ENCODE data around the gene USF2.
"Not testable (repeated sequence)": the region's sequence is repeated elsewhere in the genome, so short reads cannot be mapped to it uniquely, and the experiment has no call there.

The USF2 gene

DNA sequence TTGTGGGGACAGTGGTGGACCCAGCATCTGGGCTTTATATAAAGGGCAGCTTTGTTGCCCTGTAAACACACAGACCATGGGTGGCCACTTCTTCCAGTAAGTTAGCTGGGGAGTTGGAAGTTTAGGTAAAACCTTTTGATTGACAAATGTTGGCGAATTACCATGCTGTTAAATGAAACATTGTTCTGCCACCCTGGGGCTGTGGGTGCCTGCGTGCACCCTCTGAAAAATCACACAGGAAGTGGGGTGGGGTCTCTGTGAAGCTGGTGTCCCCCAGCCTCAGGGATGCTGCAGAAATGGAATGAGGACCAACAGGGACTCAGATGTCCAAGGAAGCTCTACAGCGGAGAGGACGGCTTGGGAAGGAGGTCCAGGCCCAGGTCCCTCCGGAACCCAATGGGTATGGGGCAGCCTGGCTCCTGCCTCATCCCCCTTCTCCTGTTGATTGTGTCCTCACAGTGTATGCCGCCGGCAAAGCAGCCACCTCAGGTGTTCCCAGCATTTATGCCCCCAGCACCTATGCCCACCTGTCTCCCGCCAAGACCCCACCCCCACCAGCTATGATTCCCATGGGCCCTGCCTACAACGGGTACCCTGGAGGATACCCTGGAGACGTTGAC, 2.8 kb upstream of the USF2 start:
- no peak for DNase-seq

DNA sequence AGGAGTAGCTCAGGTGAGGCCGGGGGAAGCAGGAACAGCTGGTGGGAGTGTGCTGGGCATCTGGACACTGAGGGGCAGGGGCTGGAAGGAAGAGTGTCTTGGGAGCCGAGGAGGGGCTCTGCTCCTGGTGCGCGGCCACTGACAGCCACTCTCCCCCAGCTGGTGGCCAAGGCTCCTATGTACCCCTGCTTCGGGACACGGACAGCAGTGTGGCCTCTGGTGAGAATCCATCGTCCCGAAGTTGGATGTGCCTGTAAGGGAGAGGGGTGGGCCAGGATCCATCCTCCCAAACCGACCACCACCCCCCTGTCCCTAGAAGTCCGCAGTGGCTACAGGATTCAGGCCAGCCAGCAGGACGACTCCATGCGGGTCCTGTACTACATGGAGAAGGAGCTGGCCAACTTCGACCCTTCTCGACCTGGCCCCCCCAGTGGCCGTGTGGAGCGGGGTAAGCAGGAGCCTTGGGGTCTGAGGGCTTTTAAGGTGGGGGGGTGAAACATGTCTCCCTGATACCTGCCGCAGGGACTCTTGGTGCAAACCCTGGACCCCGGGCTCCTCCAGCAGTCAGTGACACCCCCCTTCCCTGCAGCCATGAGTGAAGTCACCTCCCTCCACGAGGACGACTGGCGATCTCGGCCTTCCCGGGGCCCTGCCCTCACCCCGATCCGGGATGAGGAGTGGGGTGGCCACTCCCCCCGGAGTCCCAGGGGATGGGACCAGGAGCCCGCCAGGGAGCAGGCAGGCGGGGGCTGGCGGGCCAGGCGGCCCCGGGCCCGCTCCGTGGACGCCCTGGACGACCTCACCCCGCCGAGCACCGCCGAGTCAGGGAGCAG, 2.0 kb upstream of the USF2 start:
- no peak for DNase-seq

DNA sequence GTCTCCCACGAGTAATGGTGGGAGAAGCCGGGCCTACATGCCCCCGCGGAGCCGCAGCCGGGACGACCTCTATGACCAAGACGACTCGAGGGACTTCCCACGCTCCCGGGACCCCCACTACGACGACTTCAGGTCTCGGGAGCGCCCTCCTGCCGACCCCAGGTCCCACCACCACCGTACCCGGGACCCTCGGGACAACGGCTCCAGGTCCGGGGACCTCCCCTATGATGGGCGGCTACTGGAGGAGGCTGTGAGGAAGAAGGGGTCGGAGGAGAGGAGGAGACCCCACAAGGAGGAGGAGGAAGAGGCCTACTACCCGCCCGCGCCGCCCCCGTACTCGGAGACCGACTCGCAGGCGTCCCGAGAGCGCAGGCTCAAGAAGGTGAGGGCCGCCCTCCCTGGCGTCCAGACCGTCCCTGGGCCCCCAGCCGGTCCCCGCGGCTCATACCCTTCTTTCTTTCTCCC, 1.4 kb upstream of the USF2 start:
- no peak for DNase-seq

DNA sequence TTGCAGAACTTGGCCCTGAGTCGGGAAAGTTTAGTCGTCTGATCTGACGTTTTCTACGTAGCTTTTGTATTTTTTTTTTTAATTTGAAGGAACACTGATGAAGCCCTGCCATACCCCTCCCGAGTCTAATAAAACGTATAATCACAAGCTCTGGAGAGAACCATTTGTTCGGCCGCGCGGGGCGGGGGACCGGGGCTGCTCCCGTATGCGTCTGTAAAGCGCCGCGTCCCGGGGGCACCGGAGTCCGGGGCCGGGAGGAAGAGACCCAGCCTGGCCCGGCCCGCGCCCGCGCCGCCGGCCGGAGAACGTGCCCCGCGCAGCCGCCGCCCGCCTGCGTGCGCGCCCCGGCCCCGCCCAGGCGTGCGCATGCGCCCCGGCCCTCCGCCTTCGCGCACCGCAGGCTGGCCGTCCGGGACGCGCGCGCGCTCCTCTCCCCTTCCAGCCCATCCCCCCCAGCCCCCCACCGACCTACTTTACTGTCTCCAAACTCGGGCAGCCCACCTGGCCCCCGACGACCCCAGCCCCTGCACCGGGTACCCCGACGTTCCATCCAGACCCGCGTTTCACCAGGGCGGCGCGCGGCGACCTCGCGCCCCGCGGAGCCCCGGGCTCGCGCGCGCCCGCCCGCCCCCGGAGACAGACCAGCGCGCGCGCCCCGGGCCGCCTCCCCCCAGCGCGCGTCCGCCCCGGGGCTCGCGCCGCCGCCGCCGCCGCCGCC, 785 bp upstream of the USF2 start:
- peak; percentile 31 for DNase-seq

DNA sequence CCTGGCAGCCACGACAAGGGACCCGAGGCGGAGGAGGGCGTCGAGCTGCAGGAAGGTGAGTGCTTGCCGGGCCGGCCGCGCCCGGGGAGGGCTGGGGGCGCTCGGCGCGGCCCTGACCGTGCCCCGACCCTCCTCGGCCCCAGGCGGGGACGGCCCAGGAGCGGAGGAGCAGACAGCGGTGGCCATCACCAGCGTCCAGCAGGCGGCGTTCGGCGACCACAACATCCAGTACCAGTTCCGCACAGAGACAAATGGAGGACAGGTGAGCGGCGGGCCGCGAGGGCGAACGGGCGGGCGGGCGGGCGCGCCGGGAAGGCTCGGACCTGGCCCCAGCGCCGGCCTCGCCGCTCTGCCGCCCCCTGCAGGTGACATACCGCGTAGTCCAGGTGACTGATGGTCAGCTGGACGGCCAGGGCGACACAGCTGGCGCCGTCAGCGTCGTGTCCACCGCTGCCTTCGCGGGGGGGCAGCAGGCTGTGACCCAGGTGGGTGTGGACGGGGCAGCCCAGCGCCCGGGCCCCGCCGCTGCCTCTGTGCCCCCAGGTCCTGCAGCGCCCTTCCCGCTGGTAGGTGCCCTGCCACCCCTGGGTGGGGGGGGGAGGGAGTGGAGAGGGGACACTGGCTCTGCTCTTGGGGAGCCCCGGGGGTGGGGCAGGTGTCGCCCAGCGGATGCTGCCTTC, 816 bp downstream of the USF2 start:
- peak; percentile 33 for DNase-seq

DNA sequence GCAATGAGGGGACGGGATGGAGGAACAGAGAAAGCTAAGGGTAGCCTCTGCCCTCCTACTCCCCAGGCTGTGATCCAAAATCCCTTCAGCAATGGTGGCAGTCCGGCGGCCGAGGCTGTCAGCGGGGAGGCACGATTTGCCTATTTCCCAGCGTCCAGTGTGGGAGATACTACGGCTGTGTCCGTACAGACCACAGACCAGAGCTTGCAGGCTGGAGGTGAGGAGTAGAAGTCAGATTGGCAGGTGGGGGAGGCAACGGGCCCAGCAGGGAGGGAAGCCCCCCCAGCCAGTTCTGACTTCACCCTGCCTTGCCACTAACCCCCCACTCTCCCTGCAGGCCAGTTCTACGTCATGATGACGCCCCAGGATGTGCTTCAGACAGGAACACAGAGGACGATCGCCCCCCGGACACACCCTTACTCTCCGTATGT, 1.6 kb downstream of the USF2 start:
- DNase-seq: no peak

DNA sequence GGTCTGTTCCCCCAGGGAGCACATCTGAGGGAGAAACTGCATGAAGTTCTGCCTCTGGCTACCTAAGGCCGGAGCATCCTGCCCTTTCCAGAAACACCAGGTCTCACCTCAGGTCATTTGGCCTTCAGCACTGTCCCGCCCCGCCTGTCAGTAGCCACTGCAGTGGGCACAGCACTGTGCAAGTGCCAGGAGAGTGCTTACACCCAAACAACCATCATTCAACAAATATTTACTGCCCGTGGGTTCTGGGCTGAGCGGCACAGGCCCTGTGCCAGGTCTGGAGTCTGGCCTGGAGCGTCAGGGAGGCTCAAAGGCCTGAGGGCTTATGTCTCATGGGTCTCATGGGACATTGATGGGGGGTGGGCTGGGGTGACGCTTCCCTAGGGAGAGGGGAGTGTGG, 2.8 kb downstream of the USF2 start:
- DNase-seq: no peak

DNA sequence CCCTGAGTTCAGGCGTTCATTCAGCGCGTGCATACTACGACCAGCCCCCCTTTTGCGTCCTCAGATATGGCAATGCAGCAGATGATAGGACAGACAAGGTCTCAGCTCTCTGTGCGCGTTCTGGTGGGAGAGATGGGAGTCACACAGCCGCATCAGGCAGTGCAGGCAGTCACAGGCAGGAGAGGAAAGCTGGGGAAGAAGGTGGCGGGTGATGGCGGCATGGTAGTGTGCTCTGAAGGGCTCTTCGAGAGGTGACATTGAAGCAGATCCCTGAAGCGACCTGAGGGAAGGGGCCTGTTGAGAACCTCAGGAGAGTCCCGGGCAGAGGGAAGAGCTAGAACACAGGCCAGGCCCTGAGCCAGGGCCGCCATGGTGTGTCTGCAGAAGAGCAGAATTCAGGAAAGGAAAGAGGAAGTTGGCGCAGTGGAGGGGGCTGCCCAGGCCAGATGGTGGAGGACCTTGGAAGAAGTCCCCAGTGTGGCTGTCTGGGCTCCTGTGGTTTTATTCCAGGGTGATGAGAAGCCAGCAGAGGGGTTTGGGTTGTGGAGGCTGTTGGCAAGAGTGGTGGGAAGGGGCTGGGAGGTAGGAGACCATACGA, 3.5 kb downstream of the USF2 start:
- no peak for DNase-seq

DNA sequence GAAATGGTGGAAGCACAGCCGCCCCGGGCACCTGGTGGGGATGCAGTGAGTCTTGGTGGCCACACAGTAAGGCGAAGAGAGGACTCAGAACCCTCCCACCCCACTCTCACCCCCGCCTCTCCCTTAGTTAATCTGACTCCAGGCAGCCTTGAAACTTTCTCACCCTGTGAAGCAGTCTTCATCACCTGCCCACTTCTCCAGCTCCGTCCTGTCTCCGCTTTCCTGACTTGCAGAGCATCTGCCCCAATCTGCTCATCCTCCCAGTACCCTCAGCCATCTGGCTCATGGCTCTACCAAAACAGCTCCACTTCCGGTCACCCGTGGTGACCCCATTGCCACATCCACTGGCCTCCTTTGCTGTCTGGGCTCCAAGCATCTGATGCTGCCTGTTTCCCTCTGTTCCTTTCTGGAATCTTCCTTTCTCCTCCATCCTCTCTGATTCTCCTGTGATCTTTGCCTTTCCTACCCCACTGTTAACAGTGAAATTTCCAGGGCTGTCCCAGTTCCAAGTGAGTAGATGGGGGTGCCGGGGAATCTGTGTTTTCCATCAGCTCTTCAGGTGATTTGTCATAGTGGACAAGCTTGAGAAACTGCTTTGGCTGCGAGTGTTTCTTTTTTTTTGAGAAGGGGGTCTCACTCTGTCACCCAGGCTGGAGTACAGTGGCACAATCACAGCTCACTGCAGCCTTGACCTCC, 4.3 kb downstream of the USF2 start:
- no peak for DNase-seq

DNA sequence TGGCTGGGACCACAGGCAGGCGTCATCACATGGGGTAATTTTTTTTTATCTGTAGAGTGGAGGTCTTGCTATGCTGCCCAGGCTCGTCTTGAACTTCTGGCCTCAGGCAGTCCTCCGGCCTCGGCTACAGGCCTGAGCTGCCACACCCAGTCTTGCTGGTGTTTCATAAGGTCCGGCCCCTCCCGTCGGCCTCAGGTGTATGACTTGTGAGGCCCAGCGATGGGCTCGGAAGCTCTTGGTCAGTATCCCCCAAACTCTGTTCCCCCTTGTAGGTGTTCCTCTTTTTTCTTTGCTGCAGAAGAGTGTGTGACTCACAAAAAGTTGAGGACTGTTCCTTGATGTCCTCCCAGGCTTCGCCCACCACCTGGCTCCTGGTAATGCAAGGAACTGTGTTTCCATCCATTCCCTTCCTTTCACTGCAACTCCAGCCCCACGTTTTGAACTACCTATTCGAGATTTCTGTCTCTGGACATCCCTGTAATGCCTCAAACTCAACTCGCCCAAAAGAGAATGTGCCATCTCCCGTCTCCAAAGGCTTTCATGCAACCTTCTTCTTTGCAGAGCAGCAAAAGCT, 5.0 kb downstream of the USF2 start:
- DNase-seq: no peak

DNA sequence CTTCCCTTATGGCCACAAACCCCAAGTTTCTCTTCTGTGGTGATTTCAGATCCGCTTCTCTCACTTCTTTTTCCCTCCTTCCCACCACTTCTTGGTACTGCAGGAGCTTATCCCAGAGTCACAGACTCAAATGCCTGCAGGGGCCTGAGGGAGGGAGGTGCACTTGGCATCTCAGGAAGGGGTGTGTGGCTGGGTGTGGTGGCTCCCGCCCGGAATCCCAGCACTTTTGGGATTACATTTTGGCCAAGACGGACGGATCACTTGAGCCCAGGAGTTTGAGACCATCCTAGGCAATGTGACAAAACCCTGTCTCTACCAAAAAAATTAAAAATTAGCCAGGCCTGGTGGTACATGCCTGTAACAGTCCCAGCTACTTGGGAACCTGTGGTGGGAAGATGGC, 5.6 kb downstream of the USF2 start:
- DNase-seq: no peak

DNA sequence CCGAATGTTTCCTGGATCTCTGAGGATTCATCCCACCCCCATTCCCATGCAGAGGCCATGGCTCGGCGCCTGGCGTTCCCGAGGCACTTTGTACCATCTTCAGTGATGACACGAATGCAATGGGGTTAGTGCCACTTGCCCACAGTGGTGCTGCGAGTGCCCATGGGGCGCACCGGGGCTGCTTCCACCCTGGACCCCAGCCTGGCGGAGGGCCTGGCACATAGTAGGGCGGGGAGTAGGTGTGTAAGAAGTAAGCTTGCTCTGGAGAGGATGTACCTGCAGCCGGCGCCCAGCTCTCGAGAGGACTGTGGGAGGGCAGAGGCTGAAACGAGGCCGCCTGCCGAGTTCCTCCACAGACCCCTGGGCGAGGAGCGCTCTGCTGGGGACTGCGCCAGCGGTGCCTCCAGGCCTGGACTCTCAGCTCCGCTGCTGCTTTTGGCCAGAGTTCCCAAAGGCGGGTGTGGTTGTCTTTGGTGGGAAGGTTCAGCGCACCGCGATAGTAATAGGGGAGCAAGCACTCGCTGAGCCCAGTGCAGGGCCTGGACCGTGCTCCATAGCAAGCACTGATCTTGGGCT, 8.0 kb downstream of the USF2 start:
- DNase-seq: no peak

DNA sequence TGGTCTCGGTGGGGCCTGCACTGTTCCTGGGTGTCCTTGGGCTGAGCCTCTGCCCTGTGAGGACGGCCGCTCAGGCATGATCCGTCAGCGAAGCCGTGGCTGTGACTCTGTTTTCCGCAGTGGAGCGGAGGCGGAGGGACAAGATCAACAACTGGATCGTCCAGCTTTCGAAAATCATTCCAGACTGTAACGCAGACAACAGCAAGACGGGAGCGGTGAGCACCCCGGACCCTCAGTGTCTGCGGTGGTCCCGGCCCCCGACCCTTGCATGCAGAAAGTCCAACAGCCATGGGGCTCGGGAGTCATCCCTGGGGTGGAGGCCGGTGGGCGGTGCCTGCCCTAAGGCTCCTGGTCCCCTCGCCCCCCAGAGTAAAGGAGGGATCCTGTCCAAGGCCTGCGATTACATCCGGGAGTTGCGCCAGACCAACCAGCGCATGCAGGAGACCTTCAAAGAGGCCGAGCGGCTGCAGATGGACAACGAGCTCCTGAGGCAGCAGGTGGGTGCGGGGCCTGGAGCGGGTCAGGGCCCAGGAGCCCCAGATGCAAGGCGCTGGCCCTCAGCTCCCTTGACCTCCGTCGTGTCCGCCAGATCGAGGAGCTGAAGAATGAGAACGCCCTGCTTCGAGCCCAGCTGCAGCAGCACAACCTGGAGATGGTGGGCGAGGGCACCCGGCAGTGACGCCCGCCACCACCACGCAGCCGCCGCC, 10.0 kb downstream of the USF2 start:
- DNase-seq: no peak

DNA sequence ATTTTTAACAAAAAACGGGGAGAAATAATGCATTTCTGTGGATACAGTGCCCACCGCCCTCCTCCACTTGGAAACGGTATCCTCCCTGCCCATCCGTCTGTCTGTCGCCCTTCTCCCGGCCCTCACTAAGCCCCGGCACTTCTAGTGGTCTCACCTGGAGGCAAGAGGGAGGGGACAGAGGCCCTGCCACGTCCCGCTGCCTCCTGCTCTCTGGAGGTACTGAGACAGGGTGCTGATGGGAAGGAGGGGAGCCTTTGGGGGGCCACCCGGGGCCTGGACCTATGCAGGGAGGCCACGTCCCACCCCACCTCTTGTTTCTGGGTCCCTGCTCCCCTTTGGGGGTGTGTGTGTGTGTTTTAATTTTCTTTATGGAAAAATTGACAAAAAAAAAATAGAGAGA, 10.6 kb downstream of the USF2 start:
- no peak for DNase-seq

DNA sequence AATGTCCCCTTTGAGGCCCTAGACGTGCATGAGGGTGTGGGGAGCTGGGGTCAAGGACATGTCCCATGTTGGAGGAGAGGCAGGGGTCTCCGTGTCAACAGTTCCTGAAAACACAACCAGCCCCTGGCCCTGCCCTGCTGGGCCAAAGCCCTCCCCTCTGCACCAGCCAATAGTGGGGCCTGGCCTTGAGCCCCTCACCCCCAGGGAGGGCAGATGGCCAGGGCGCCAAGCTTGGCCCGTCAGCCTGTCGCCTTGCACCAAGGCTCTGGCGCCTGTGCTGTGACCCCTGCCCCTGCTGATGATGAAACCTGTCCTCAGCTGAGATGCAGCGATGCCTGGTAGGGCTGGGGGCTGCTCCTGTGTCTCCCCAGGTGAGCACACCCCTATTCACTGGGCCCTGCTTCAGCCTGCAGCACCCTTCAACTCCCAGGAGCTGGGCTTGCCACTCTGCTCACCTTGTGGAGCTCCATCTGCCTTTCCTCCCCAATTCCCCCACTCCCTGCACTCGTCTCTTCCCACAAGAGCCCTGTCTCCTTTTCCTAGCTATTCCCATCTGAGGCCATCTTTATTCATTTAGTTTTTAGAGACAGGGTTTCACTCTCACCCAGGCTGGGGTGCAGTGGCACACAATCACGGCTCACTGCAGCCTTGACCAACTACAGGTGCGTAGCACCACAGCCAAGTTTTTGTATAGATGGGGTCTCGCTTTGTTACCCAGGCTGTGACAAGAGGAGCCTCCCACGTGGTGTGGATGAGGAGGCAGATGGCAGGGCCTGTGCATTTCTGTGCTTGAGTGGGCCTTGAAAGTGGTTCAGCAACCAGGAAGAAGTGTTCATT, 11.4 kb downstream of the USF2 start:
- no peak for DNase-seq

DNA sequence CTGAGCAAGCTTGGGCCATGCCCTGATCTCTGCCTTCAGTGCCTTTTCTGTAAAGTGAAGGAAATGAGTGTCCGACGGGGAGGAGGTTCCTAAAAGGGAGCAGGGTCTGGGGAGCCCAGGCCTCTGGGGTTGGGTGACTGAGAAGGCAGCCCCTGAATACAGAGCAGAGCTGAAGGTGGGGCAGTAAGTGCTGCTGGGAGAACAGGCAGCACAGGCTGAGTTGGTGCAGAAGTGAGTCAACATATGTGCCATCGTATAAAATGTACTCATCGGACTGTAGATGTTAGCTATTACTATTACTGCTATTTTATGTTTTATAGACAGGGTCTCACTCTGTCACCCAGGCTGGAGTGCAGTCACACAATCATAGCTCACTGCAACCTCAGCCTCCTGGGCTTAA, 12.5 kb downstream of the USF2 start:
- DNase-seq: no peak

DNA sequence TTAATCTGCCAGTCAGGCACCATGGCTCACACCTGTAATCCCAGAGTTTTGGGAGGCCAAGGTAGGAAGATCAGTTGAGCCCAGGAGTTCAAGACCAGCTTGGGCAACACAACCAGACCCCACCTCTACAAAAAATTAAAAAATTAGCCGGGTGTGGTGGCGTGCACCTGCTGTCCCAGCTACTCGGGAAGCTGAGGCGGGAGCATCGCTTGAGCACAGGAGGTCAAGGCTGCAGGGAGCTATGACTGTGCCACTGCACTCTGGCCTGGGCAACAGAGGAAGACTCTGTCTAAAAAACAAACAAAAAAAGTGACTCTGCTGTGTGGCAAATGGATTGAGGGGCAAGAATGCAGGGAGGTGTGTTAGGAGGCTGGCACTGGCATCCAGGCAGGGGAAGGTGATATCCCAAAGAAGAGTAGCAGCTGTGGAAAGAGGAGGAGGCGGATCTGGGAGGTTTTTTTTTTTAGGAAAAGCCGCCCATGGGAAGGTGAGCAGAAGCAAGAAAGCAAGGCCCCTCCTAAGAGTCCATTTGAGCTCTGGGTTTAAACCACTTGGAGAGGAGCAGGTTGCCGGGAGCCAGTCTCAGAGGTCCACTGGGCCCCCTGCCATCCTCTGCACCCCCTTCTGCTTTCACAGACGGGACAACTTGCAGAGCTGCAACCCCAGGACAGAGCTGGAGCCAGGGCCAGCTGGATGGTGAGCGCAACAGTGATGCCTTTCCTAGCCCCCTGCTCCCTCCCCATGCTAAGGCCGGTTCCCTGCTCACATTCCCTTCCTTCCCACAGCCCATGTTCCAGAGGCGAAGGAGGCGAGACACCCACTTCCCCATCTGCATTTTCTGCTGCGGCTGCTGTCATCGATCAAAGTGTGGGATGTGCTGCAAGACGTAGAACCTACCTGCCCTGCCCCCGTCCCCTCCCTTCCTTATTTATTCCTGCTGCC, 15.7 kb downstream of the USF2 start:
- DNase-seq: no peak

DNA sequence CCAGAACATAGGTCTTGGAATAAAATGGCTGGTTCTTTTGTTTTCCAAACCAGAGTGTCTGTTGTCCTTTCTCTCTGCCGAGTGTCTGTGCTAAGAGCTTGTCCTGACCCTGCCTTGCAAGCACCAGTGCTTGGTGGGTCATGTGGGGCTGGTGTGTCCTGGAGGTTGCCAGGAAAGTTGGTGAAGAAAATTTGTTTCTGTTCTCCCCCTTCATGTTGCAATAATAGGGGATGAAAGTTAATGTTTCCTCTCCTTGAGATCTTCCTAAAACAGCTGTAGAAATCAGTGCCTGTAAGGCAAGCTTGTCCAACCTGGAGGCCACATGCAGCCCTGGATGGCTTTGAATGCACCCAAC, 16.3 kb downstream of the USF2 start:
- DNase-seq: no peak

DNA sequence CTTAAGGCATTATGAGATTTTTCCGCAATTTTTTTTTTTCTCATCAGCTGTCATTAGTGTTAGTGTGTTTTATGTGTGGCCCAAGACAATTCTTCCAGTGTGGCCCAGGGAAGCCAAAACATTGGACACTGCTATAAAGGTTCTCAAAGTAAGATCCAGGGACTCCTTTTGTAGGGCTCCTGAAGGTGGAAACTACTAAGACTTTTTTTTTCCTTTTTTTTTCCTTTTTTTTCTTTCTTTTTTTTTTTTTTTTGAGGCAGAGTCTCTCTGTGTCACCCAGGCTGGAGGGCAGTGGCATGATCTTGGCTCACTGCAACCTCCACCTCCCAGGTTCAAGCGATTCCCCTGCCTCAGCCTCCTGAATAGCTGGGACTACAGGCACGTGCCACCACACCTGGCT, 16.7 kb downstream of the USF2 start:
- DNase-seq: not testable (repeated sequence)

All from GOT3 (cell line).